GM19324 (cell line): Measurements from ENCODE around the gene MAST4.

Experiments
- ATAC-seq: cut with Tn5 transposase; IDR thresholded peaks from one replicate; pipeline ENCODE4 v1.9.1; 2021; ENCODE audit warnings: mild to moderate bottlenecking, moderate library complexity; ENCODE audit not compliant: unreplicated experiment, low FRiP score

The MAST4 gene

GRCh38 chr5:67004730-67005350 is 408.6 kb downstream of the MAST4 start:
- ATAC-seq: no peak

DNA sequence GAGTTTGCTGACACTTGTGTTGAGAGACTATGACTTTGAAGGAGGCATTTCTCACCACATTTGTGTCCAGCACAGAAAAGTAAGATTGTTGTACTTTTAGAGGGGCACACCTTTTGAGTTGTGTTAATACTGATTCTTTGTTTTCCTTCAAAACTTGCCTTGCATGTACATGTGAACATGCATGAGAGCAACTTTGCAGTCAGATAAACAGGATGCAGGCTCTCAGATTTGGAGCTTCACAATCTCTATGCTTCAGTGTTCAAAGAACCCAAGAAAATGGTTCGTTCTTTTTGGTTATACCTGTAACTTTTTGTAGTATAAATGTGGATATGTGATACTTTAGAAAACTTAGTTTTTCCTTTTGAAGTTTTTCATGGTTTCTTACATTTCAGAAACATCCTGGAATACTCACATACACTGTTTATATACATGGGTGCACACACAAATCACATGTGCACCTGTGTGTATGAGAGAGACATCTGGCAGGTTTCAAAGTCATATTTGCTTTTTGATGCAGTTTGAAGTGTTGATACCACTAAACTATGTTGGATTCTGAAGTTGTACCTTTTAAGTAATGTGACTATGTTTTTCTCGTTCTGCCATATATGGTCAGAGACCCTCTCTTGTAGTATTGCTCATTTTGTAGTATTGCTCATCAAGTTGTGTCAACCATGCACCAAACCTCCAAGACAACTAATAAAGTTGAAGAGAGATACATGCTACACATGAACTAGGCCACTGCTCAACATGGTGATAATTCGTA is 409.7 kb downstream of the MAST4 start:
- no peak for ATAC-seq

GRCh38 chr5:67006500-67006848 is 410.3 kb downstream of the MAST4 start:
- no peak for ATAC-seq

GRCh38 chr5:67009028-67009427 is 412.8 kb downstream of the MAST4 start:
- ATAC-seq: no peak

- no peak for ATAC-seq
Measured at GRCh38 chr5:67010684-67011409, 414.7 kb downstream of the MAST4 start.

DNA sequence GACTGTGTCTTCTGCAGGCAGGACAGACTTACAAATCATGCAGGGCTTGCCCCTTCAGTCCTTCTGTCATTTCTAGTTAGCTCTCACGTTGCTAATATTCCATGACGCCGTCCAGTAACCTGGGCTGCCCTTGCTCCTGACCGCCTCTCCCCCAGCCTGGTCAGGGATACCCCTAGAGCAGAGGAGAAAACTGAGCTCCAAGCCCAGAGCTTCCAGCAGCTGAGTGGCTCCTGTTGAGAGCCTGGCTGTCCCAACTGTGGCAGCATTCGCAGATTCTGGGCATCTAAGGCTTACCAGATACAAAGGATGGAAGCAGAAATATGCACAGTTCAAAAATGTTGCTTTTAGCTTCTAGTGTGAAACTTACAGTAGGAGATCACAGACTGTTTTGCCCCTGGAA is 415.2 kb downstream of the MAST4 start:
- no peak for ATAC-seq

DNA sequence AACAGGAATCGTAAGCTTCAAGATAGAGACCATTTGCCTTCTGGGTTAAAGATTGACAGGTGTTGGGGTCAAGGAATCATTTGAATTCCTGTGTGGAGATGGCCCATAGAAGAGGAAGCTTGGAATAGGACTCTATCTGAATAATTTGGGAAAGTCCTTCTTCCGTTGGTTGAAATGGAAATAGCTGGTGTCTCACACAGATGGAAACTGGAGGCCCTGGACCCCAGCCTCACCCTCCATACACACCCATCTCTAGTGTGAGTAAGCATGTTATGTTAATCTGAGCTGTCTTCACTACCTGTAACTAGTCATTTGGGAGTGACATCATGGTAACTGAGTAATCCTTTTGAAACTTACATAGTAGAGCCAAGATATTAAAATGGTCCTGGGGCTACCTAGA is 416.0 kb downstream of the MAST4 start:
- ATAC-seq: no peak

DNA sequence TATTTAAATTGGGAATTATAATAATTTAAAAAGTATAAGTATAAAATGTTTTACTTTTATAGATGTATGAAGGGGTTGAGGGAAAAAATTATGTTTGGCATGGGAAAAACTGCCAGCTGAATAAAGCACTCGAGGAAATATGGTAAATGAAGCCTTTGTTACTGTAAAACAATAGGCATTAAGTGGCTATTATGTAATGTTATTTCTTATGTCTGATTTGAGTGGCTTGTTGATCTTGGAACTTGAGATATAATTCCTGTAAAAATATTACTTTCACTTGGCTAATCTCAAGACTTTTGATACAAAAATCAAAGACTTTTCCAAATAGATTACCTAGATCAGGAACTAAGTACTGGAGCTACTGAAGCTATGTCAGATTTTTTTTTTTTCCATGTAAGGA is 417.5 kb downstream of the MAST4 start:
- ATAC-seq: no peak

DNA sequence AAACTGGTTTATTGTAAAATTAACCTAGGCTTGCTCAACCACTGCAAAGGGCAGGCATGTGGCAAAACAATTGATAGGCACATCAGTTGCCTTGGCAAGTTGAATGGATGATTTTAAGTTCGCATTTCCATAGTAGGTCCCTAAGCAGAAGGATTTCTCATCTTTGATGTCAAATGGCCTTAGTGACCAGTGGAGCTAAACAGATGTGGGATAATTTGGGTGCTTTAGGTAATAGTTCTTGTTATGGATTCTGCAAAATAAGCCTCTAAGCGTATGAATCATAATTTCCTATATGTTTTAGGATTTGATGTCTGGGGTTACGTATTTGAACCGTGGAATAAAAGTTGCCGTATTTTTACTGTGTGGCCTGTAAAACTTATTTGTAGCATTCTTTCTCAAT is 418.0 kb downstream of the MAST4 start:
- no peak for ATAC-seq

DNA sequence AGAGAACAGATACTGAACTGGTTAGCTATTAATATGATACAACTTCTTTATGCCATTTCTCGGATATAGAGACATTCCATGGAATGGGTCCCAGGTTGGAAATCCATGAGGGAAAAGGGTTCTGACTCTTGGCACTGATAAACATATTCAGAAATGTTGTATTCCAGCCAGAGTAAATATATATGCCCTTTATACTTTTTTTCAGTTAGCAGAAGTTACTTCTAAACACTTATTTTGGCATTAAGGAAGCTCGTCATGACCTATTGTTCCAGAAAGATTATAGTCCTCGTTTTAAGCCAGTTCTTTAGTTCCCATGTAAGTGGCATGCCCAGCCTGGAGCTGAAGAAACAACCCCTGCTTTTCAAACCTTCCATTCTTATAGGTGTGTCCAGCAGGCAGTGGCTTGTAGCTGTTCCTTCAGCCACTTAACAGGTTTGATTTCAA is 418.8 kb downstream of the MAST4 start:
- no peak for ATAC-seq

DNA sequence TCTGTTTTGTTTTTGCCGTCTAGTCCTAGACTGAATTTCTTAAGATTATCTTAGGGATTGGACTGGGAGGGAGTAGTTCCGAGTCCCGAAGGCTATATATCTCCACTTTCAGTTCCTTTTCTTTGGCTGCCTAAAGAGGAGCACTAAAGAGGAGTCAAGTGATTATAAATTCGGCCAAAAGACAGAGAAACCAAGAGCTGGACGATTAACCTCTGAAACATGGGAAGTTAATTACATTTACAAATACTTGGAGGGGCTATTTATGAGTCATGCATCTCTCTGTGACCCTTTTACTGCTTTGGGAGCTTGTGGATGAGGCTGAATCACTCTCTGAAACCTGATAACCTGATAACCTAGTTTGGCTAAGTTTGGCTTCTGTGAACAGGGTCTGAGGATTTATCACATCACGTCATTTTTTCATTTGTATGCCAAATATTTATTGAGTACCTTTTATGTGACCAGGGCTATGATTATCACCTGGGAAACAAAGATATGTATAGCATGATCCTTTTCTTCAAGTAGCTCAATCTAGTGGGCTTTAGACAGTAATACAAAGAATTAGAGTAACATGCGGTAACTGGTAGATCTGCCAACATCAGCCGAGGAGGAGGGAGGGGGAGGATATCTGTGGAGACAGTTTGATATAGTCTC is 419.5 kb downstream of the MAST4 start:
- ATAC-seq: no peak

- no peak for ATAC-seq
Measured at GRCh38 chr5:67019065-67019845, 423.1 kb downstream of the MAST4 start.

DNA sequence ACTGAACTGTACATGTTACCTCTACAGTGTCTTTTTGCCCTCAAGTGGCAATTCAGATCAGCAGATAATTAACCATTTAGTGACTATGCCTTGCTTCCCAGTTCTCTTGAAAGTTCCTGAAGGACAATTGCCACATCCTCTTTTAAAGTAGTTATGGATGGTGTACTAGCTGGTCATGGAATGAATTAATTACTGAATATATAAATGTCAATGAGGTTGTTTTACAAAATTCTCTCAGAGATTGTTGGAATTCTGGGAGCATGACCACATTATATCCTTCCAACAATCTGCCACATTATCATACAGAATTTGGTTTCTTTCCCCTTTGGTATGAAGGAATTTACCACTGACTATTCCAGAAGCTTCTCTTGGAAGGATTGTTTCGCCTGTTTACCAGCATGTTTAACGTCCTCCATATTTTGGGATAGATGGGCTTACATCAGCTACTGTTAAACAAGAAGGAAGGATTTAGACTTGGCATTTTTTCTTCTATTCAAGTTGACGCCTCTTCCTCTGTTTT is 424.0 kb downstream of the MAST4 start:
- no peak for ATAC-seq

- ATAC-seq: no peak
Measured at GRCh38 chr5:67021031-67021430, 424.8 kb downstream of the MAST4 start.

- ATAC-seq: no peak
Measured at GRCh38 chr5:67021521-67021920, 425.3 kb downstream of the MAST4 start.

DNA sequence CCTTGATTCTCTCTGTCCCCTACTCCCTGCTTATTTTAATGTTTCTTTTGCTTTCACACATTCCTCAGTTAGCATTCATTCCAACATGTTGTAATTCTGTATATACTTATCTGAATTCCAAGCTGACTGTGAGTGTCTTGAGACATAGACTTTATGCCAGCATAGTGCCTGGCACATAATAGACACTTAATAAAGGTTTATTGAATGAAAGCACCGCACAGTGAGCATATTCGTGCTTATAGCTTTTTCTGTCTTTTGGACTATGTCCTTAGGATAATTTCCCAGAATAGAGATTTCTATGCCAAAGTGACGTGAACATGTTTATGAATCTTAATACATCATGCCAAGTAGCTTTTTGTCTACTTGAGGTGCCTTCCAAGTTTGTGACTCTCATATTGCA is 425.8 kb downstream of the MAST4 start:
- ATAC-seq: no peak

GRCh38 chr5:67025457-67025856 is 429.3 kb downstream of the MAST4 start:
- no peak for ATAC-seq

DNA sequence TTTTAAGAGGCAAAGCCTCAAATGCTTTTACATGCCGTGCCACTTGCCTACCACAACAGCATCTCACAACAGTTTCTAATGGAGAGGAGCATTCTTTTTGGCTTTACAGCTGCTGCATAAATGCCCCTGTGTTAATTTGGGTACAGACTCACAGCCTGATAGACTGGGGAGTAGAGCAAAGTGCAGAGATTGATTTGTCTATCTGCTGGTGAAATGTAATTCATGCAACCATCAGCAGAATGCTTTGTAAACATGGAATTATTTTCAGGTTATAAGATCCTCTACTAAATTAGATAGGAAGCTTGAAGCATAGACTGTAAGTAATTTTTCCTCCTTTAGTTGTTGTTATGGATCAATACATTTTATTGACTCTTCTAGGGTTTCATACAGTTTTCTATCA is 430.1 kb downstream of the MAST4 start:
- ATAC-seq: no peak

- ATAC-seq: no peak
Measured at GRCh38 chr5:67027171-67027570, 431.0 kb downstream of the MAST4 start.

GRCh38 chr5:67028371-67028770 is 432.2 kb downstream of the MAST4 start:
- ATAC-seq: no peak
